HEK293 (cell line): ENCODE measurements around the gene CA12.
A peak's percentile ranks its signal among the peaks of the same experiment; 100 is the strongest.

ENCODE experiments used
- CTCF ChIA-PET: fragments of 350-600 bp; formaldehyde crosslinking; extraction: SDS; loops from one replicate; lab custom pipeline; 2021; ENCODE audit warnings: antibody characterized with exemption; lab: Yijun Ruan, JAX
- POLR2A ChIA-PET: fragments of 300-600 bp; formaldehyde crosslinking; extraction: SDS; loops from one replicate; lab custom pipeline; 2020; ENCODE audit warnings: antibody characterized with exemption, inconsistent platforms; lab: Yijun Ruan, JAX
- H3K27ac ChIP-seq: fragments of 200-500 bp; sonication (Bioruptor generic); 2 replicates; pipeline ENCODE4 v1.5.1; 2014; ENCODE audit warnings: low read depth, low read length, control low read depth, inconsistent platforms; ENCODE audit errors: extremely low read depth
- H3K36me3 ChIP-seq, 2 experiments: fragments of 200-500 bp in 1 of 2; sonication (Bioruptor generic) in 1 of 2; 1 replicate in 1 of 2; 2 replicates in 1 of 2; pipeline ENCODE4 v1.5.1; 2014 to 2017; ENCODE audit warnings: inconsistent platforms in 2 of 2, low read length in 2 of 2; ENCODE audit not compliant: control insufficient read depth in 2 of 2, insufficient read depth in 1 of 2
- H3K4me1 ChIP-seq: fragments of 200-500 bp; sonication (Bioruptor generic); 2 replicates; pipeline ENCODE4 v1.5.1; 2014; ENCODE audit warnings: mild to moderate bottlenecking, low read length, inconsistent platforms; ENCODE audit not compliant: control insufficient read depth, insufficient read depth
- H3K4me3 ChIP-seq: 2 replicates; pipeline ENCODE4 v1.5.1; 2011; ENCODE audit warnings: low read depth, mild to moderate bottlenecking, control low read depth, low read length, moderate library complexity
- H3K9me3 ChIP-seq: fragments of 200-500 bp; sonication (Bioruptor generic); 2 replicates; pipeline ENCODE4 v1.5.1; 2014; ENCODE audit warnings: low read depth, low read length, inconsistent platforms; ENCODE audit not compliant: control insufficient read depth, insufficient read depth
- KLF16 ChIP-seq: fragments of 450-650 bp; formaldehyde crosslinking; IDR thresholded peaks from 2 replicates; pipeline ENCODE4 v1.5.1; 2017; ENCODE audit warnings: missing biosample characterization, missing genetic modification characterization
- KLF7 ChIP-seq: fragments of 450-650 bp; formaldehyde crosslinking; IDR thresholded peaks from 2 replicates; pipeline ENCODE4 v1.5.1; 2016; ENCODE audit warnings: missing biosample characterization, missing genetic modification characterization, borderline replicate concordance
- SP7 ChIP-seq: fragments of 450-650 bp; formaldehyde crosslinking; IDR thresholded peaks from 2 replicates; pipeline ENCODE4 v1.5.1; 2016; ENCODE audit warnings: missing biosample characterization, missing genetic modification characterization
- TRIM28 ChIP-seq: IDR thresholded peaks from 2 replicates; pipeline ENCODE4 v1.6.1; 2011; ENCODE audit warnings: low read length, control low read depth, borderline replicate concordance
- ZBTB48 ChIP-seq: fragments of 450-650 bp; formaldehyde crosslinking; IDR thresholded peaks from 2 replicates; pipeline ENCODE4 v1.5.1; 2016; ENCODE audit warnings: missing biosample characterization, missing genetic modification characterization
- ZFP3 ChIP-seq: fragments of 450-650 bp; formaldehyde crosslinking; IDR thresholded peaks from 2 replicates; pipeline ENCODE4 v1.5.1; 2016; ENCODE audit warnings: low read depth, missing biosample characterization, missing genetic modification characterization
- ZFP41 ChIP-seq: fragments of 450-650 bp; formaldehyde crosslinking; IDR thresholded peaks from 2 replicates; pipeline ENCODE4 v1.5.1; 2016; ENCODE audit warnings: missing biosample characterization, missing genetic modification characterization, borderline replicate concordance
- ZFP69B ChIP-seq: fragments of 450-650 bp; formaldehyde crosslinking; IDR thresholded peaks from 2 replicates; pipeline ENCODE4 v1.5.1; 2016; ENCODE audit warnings: missing biosample characterization, missing genetic modification characterization
- ZNF114 ChIP-seq: fragments of 450-650 bp; formaldehyde crosslinking; IDR thresholded peaks from 2 replicates; pipeline ENCODE4 v1.5.0; 2017; ENCODE audit warnings: missing biosample characterization, missing genetic modification characterization
- ZNF132 ChIP-seq: fragments of 450-650 bp; formaldehyde crosslinking; IDR thresholded peaks from 2 replicates; pipeline ENCODE4 v1.5.1; 2017; ENCODE audit warnings: missing biosample characterization, missing genetic modification characterization, borderline replicate concordance
- ZNF16 ChIP-seq: fragments of 450-650 bp; formaldehyde crosslinking; IDR thresholded peaks from 2 replicates; pipeline ENCODE4 v1.5.1; 2016; ENCODE audit warnings: low read depth, missing biosample characterization, missing genetic modification characterization
- ZNF266 ChIP-seq: fragments of 450-650 bp; formaldehyde crosslinking; IDR thresholded peaks from 2 replicates; pipeline ENCODE4 v1.5.1; 2016; ENCODE audit warnings: missing biosample characterization, missing genetic modification characterization, low read depth
- ZNF335 ChIP-seq: fragments of 450-650 bp; formaldehyde crosslinking; conservative IDR thresholded peaks from 2 replicates; pipeline ENCODE4 v1.5.1; 2016; ENCODE audit warnings: missing biosample characterization, missing genetic modification characterization
- ZNF548 ChIP-seq: fragments of 450-650 bp; formaldehyde crosslinking; IDR thresholded peaks from 2 replicates; pipeline ENCODE4 v1.5.1; 2016; ENCODE audit warnings: missing biosample characterization, missing genetic modification characterization
- ZNF629 ChIP-seq: fragments of 450-650 bp; formaldehyde crosslinking; IDR thresholded peaks from 2 replicates; pipeline ENCODE4 v1.5.1; 2017; ENCODE audit warnings: missing biosample characterization, missing genetic modification characterization
- ZNF792 ChIP-seq: fragments of 450-650 bp; formaldehyde crosslinking; IDR thresholded peaks from 2 replicates; pipeline ENCODE4 v1.5.1; 2016; ENCODE audit warnings: missing biosample characterization, missing genetic modification characterization
- TF ChIP-seq, protein P1 (sequence below): fragments of 450-650 bp; formaldehyde crosslinking; IDR thresholded peaks from 2 replicates; pipeline ENCODE4 v1.5.1; 2016; ENCODE audit warnings: missing biosample characterization, missing genetic modification characterization
- TF ChIP-seq, protein P2 (sequence below): fragments of 450-650 bp; formaldehyde crosslinking; IDR thresholded peaks from 2 replicates; pipeline ENCODE4 v1.5.1; 2016; ENCODE audit warnings: missing biosample characterization, missing genetic modification characterization

Gene CA12

DNA sequence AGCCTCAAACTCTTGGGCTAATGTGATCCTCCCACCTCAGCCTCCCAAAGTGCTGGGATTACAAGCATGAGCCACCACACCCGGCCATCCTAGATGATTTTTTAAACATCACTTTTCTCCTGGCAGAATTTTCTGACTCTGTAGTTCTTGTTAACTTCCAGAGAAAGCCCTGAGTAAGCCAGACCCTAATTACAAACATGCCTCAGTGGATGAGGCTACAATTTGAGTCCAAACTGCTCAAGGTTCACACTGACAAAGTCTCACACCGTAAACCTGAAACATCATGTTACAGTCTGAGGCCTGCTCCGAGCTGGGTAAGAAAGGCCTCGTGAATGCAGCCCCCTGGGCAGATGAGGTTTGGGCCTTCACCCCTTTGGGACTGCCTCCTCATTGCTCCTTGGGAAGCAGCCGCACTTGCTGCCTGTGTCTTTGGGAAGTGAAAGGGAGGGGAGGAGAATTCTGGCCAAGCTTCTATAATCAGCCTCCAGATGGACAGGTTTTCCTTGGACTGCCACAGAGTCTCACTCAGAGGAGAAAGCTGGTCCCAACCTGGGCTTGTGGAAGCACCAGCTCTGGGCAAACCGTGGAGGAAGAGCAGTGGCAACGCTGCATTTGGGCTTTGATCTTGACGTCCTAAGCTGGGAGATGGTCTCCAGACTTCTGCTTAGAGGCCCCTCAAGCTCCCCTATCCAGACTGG, 46.0 kb downstream of the CA12 start (continued):
- TF ChIP-seq ZNF266 (tag by site-specific recombination): no peak
- no peak for TF ChIP-seq KLF16
- no peak for TF ChIP-seq ZNF114
- no peak for TF ChIP-seq ZNF792 (tag by site-specific recombination)

DNA sequence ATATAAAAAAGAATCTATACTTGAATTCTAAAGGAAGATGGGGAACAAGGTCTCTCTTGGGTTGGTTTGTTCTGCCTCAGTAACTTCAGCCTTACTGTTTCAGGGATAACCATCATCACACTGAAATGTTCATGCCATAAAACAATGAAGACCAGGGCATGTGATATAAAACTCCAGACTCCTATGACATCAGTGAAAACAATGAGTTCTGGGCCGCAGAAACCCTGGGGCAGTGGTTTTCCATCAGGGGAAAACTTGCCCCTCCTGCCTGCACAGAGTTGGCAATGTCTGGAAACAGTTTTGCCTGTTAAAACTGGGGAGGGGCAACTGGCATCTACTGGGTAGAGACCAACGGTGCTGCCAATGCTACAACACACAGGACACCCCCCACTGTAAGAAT, 46.8 kb downstream of the CA12 start:
- TF ChIP-seq ZNF548: no peak
- TF ChIP-seq, protein P1, sequence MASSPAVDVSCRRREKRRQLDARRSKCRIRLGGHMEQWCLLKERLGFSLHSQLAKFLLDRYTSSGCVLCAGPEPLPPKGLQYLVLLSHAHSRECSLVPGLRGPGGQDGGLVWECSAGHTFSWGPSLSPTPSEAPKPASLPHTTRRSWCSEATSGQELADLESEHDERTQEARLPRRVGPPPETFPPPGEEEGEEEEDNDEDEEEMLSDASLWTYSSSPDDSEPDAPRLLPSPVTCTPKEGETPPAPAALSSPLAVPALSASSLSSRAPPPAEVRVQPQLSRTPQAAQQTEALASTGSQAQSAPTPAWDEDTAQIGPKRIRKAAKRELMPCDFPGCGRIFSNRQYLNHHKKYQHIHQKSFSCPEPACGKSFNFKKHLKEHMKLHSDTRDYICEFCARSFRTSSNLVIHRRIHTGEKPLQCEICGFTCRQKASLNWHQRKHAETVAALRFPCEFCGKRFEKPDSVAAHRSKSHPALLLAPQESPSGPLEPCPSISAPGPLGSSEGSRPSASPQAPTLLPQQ (tag by site-specific recombination): no peak
- TF ChIP-seq ZNF335 (tag by site-specific recombination): no peak
- TF ChIP-seq KLF7 (tag by site-specific recombination): no peak
- no peak for TF ChIP-seq ZNF16
- no peak for TF ChIP-seq ZFP41 (tag by site-specific recombination)
- no peak for TF ChIP-seq SP7 (tag by site-specific recombination)
- no peak for TF ChIP-seq TRIM28
- TF ChIP-seq ZFP69B: no peak
- no peak for TF ChIP-seq ZNF629 (tag by site-specific recombination)
- TF ChIP-seq, protein P2, sequence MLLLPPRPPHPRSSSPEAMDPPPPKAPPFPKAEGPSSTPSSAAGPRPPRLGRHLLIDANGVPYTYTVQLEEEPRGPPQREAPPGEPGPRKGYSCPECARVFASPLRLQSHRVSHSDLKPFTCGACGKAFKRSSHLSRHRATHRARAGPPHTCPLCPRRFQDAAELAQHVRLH (tag by site-specific recombination): no peak
- TF ChIP-seq ZNF132 (tag by site-specific recombination): no peak

DNA sequence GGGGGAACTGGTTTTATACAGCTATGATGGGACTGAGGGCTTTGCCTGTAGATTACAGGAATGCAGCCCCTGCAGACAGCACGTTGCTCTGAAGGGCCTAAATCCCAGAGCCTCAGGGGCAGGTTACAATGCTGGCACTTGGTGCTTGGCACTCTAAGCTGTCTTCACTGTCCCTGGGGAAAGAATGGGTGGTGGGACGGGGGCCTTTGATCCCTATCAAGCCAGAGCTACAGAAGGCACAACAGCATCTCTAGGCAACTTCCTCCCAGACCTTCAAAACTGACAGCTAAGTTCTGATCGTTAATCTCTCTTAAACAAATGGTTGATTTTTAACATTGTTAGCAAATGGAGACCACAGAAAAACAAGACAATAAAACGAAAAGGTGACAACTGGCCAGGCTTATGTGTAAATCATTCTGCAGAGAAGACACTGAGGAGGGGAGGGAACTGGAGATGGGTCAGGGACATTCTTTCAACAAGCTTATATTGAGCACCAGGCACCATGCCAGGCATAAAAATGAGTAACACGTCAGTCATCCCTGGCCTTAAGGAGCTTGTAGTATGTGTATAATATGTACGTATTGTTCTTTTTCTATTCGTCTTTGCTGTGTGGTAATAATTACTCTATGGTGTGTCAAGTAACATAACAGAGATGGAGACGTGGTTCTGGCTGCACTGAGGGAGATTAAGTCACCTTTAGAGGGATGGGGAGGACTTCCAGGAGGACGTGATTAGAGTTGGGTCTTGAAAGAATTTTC, 49.1 kb downstream of the CA12 start:
- TF ChIP-seq ZBTB48 (tag by site-specific recombination): peak; percentile 85
- TF ChIP-seq ZNF335 (tag by site-specific recombination): no peak
- H3K36me3 ChIP-seq: no peaks in the 10 kb centered on the region
- CTCF ChIA-PET: no interaction called here
- no peak overlapping the region for H3K27ac ChIP-seq
- H3K4me1 ChIP-seq: no peaks in the 10 kb centered on the region
- POLR2A ChIA-PET: no interaction called here
- H3K9me3 ChIP-seq: no peaks in the 10 kb centered on the region
- no peak overlapping the region for H3K4me3 ChIP-seq

More for the DNA sequence above, 46.8 kb downstream of the CA12 start:
- ChIA-PET CTCF (no interaction called here), POLR2A (no interaction called here)
- Histone ChIP-seq H3K36me3 (no peaks in the 10 kb centered on the region), H3K9me3 (no peaks in the 10 kb centered on the region), H3K4me3 (no peak overlapping the region), H3K4me1 (no peaks in the 10 kb centered on the region), H3K27ac (no peak overlapping the region)

DNA sequence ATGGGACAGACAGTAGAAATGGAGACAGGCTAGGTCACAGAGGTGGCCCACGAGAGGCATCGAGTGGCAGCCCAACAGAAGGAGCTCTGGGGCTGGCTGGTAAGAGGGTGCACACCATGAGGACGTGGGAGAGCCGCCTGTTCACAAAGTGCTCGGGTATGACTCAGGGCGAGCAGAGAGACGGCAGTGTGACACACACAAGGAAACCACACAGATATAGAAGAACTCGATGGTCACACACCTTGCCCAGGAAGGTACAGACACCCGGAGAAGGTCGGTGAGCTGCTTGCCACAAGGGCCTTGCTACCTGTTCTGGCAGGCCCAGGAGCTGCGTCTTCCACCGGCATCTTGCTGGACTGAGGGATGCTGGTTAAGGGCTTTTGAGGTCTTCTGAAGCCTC, 50.2 kb downstream of the CA12 start:
- Histone ChIP-seq H3K27ac (no peak overlapping the region), H3K36me3 (no peaks in the 10 kb centered on the region), H3K4me3 (no peak overlapping the region), H3K4me1 (no peaks in the 10 kb centered on the region), H3K9me3 (no peaks in the 10 kb centered on the region)
- ChIA-PET CTCF (no interaction called here), POLR2A (no interaction called here)
- TF ChIP-seq ZFP3 (tag by site-specific recombination): no peak
